PFSK-1 (cell line): ENCODE data around the gene FBXW4.

Experiments used
- FOXP2 ChIP-seq: optimal IDR thresholded peaks from 2 replicates; pipeline ENCODE3; 2011; ENCODE audit warnings: borderline replicate concordance, control low read depth, inconsistent platforms; ENCODE audit not compliant: insufficient read depth; ENCODE audit errors: extremely low read length, extremely low read depth
- POLR2AphosphoS5 ChIP-seq: IDR thresholded peaks from 2 replicates; pipeline ENCODE4 v1.6.1; 2012; ENCODE audit warnings: low read depth, mild to moderate bottlenecking, control low read depth, low read length, moderate library complexity
- SIN3A ChIP-seq: IDR thresholded peaks from 2 replicates; pipeline ENCODE4 v1.6.1; 2012; ENCODE audit warnings: mild to moderate bottlenecking, low read length, moderate library complexity, borderline replicate concordance; ENCODE audit not compliant: insufficient read depth
- TAF1 ChIP-seq: IDR thresholded peaks from 2 replicates; pipeline ENCODE4 v1.6.1; 2012; ENCODE audit warnings: low read length, control low read depth, borderline replicate concordance; ENCODE audit not compliant: insufficient read depth
- TF ChIP-seq, protein P1 (sequence below), 2 experiments: IDR thresholded peaks; 2 replicates each; pipeline versions ENCODE4 v1.6.1 to v1.8.0; 2011 to 2012; ENCODE audit warnings: low read depth in 2 of 2, low read length in 2 of 2, control low read depth in 1 of 2, inconsistent platforms in 1 of 2, mild to moderate bottlenecking in 1 of 2, moderate library complexity in 1 of 2; ENCODE audit not compliant: insufficient read depth in 1 of 2

The FBXW4 gene

DNA sequence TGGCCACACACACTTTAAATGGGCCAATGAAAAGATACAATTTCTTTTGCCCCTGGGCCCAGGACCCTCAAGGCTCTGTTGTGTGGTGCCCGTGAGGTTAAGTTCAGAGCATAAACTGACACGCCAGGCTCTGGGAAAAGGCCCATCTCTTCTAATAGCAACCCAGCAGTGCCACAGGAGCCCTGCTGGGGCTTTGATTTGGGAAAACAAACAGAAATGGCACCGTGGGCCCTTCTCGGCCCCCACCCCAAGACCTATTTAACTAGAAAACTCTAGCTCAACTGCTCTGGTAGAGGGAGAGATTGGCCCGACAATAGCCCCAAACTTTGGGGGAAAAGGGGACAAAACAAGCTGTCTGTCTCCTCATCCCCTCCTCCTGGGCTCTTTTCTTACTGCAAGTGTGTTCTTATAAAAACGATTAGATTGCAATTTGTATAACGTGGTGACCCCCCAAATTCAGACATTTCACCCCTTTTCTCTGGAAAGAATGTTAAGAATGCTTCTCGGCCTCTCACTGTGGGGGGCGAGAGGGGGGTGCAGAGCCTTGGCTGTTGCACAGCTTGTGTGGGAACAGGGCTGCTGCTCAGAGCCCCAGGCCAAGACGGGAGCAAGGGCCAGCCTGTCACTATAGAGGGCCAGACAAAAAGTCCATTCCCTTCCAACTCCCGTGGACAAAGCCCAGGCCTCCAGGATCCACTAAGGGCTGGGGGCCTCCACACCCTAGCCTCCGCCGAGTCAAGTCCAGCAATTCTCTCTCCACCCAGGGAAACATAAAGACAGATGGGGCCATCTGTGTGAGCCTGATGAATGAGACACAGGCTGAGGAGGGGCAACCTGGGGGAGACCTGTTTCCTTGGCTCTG lies 80.1 kb downstream of the FBXW4 start:
- TF ChIP-seq, protein P1, sequence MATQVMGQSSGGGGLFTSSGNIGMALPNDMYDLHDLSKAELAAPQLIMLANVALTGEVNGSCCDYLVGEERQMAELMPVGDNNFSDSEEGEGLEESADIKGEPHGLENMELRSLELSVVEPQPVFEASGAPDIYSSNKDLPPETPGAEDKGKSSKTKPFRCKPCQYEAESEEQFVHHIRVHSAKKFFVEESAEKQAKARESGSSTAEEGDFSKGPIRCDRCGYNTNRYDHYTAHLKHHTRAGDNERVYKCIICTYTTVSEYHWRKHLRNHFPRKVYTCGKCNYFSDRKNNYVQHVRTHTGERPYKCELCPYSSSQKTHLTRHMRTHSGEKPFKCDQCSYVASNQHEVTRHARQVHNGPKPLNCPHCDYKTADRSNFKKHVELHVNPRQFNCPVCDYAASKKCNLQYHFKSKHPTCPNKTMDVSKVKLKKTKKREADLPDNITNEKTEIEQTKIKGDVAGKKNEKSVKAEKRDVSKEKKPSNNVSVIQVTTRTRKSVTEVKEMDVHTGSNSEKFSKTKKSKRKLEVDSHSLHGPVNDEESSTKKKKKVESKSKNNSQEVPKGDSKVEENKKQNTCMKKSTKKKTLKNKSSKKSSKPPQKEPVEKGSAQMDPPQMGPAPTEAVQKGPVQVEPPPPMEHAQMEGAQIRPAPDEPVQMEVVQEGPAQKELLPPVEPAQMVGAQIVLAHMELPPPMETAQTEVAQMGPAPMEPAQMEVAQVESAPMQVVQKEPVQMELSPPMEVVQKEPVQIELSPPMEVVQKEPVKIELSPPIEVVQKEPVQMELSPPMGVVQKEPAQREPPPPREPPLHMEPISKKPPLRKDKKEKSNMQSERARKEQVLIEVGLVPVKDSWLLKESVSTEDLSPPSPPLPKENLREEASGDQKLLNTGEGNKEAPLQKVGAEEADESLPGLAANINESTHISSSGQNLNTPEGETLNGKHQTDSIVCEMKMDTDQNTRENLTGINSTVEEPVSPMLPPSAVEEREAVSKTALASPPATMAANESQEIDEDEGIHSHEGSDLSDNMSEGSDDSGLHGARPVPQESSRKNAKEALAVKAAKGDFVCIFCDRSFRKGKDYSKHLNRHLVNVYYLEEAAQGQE (IDR thresholded peaks at IDR 0.05; ENCODE audit: insufficient read depth in 1 of 2, low read depth in 2 of 2, low read length in 2 of 2), result no peak
- TF ChIP-seq FOXP2 (no peak), POLR2AphosphoS5 (no peak), SIN3A (no peak), TAF1 (no peak)

DNA sequence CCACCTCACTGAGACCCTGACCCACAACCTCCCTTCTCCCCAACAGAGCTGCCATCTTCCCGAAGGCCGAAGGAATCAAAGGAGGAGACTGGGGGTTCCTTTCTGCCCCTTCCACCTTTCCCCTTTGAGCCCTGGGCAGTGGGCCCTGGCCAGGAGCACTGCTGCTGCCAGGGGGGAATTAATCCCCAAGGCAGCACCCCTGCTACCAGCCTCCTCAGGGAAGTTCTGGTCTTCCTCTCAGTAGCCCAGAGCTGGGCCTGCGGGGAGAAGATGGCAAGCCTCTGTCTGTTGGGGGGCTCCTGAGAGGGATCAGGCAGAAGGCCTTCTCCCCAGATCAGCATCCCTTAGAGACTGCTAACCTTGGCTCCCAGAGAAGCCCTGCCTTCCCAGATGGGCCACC lies 81.3 kb downstream of the FBXW4 start:
- TF ChIP-seq FOXP2 (no peak), TAF1 (no peak), SIN3A (no peak)
- TF ChIP-seq, protein P1 (IDR thresholded peaks at IDR 0.05; ENCODE audit: insufficient read depth in 1 of 2, low read depth in 2 of 2, low read length in 2 of 2), result no peak

DNA sequence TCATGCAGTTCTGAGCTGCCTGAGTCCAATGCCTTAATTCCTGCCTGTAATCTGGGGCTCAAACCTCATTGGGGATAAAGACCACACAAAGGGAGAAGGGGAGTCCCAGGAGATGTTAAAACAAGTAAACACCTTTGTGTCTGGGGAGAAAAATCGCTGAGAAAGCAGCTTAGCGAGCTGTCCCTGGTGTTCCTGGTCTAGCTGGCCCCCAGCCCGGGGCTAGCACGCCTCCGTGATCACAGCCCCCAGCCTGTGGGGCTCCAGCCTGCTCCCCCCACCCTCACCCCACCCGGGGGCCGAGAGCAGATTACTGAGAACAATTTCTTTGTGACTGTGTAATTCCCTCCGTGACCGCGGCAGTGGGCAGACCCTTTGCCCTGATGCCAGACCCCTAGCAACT lies 82.1 kb downstream of the FBXW4 start:
- TF ChIP-seq, protein P1 (IDR thresholded peaks at IDR 0.05; ENCODE audit: insufficient read depth in 1 of 2, low read depth in 2 of 2, low read length in 2 of 2), result no peak
- TF ChIP-seq TAF1 (no peak), FOXP2 (no peak), SIN3A (no peak), POLR2AphosphoS5 (no peak)

DNA sequence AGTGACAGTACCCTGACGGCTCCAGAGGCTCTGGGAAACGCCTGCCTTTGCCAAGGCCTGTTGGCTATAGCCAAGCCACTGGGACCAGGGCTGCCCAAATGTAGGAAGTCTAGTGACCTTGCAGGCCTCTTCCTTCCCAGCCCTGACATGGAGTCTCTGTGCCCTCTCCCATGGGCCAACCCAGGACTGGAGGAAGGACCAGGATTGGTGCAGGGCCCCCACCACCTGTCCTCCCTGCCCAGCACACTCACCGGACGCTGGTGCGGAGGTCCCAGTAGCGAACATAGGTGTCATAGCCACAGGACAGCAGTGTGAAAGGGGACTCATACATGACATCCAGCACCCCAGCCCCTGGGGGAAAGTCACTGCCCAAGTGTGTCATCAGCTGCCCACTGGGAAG lies 82.9 kb downstream of the FBXW4 start:
- no peak for TF ChIP-seq FOXP2
- TF ChIP-seq SIN3A, result no peak
- TF ChIP-seq POLR2AphosphoS5, result no peak
- TF ChIP-seq, protein P1 (IDR thresholded peaks at IDR 0.05; ENCODE audit: insufficient read depth in 1 of 2, low read depth in 2 of 2, low read length in 2 of 2), result no peak
- no peak for TF ChIP-seq TAF1
